Measurements from ENCODE around the gene NR5A2. TPM values are rescaled to one million over a fixed set of nuclear protein-coding genes. Genes with fewer than 3 reads are reported as not detected.

NR5A2 gene
- total RNA-seq, 2 donors from 2014 or later = 45.5 to 65.9 TPM

GRCh38 chr1:200021577-200022238, 5.8 kb upstream of the NR5A2 start:
- intact Hi-C loops (cut with DNase I) = no loop called here
- no peak for TF ChIP-seq CTCF (IDR thresholded peaks at IDR 0.05)
- no peaks in the 10 kb centered on the region for H3K27me3 ChIP-seq
- peaks cover 10% of the 10 kb centered on the region for H3K4me1 ChIP-seq
- no peak overlapping the region for H3K9ac ChIP-seq (ENCODE audit: low read depth in 2 of 2, low read length in 2 of 2)
- DNase-seq = no peak
- H3K4me3 ChIP-seq = no peak overlapping the region
- H3K36me3 ChIP-seq = no peaks in the 10 kb centered on the region
- H3K27ac ChIP-seq = peak overlapping the region; percentile 52
- H3K9me3 ChIP-seq = no peaks in the 10 kb centered on the region

- Histone ChIP-seq H3K36me3 (no peaks in the 10 kb centered on the region), H3K9ac (ENCODE audit: low read depth in 2 of 2, low read length in 2 of 2) (no peak overlapping the region), H3K27ac (no peak overlapping the region), H3K4me1 (peaks cover 10% of the 10 kb centered on the region), H3K9me3 (no peaks in the 10 kb centered on the region), H3K27me3 (no peaks in the 10 kb centered on the region), H3K4me3 (no peak overlapping the region)
- DNase-seq = no peak
- TF ChIP-seq CTCF (IDR thresholded peaks at IDR 0.05) = no peak
- intact Hi-C loops (cut with DNase I) = no loop called here
Measured at GRCh38 chr1:200022239-200022804, 5.2 kb upstream of the NR5A2 start.

DNA sequence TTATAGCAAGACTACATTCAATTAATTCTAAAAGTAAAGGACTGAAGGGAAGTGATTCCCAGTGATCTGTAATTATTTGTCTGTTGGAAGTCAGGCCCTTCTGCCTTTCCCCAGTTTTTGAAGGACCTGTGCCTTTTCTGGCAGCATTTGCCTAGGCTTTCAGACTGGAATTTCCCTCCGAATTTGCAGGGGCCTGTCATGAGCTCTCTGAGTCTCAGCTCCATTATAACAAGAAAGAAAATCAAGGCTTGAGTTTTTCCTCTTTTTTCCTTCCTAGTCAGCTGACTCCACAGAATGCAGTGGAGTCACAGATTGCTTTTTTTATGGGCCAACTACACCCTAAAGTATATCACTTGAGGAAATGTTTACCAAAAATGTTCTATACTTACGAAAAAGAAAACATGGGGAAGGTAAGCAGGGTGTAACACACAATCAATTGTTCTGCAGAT, 1.1 kb downstream of the NR5A2 start:
- DNase-seq = peak; percentile 40
- peak overlapping the region; percentile 71 to 87 for H3K9ac ChIP-seq (ENCODE audit: low read depth in 2 of 2, low read length in 2 of 2)
- intact Hi-C loops (cut with DNase I) = no loop called here
- H3K9me3 ChIP-seq = no peaks in the 10 kb centered on the region
- H3K4me3 ChIP-seq = peak overlapping the region; percentile 48
- no peaks in the 10 kb centered on the region for H3K36me3 ChIP-seq
- no peaks in the 10 kb centered on the region for H3K27me3 ChIP-seq
- H3K27ac ChIP-seq = peak overlapping the region; percentile 87
- no peak for TF ChIP-seq CTCF (IDR thresholded peaks at IDR 0.05)
- no peaks in the 10 kb centered on the region for H3K4me1 ChIP-seq

DNA sequence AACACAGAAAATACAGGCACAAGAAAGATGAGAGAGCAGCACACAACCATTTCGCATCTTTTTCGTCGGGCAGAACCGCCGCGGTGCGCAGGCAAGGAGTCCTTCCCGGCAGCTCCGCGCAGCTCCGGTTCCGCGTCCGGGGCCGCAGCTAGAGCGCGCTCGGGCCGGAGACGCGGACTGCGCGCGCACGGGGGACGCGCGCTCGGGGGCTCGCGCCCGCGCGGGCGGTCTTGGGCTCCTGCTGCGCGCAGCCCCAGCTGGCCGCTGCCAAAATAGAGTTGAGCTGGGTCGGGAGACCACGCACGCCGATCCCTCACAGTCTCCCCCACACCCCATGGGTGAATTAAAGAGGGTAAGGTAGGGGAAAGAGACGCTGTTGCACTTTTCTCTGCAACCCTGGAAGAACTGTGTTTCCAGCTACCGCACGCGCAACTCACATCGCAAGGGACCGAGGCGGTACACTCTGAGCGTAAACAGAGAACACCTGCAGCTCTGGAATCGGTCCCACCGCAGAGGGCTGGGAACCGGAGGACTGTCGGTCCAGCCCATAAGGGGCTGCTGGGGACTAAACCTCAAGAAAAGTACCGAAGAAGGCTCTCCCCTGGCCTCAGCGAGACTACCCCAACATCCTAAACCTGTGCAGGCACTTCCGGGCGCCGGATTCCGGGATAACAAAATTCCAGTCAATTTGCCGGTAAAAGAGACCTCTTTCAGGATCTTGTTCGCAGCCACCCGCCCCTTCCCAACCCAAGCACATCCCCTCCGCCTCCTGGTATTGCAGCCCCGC, 1.7 kb downstream of the NR5A2 start:
- Histone ChIP-seq H3K27me3 (no peaks in the 10 kb centered on the region), H3K27ac (peak overlapping the region; percentile 87), H3K36me3 (no peaks in the 10 kb centered on the region), H3K9me3 (no peaks in the 10 kb centered on the region), H3K4me3 (peak overlapping the region; percentile 48), H3K9ac (ENCODE audit: low read depth in 2 of 2, low read length in 2 of 2) (peak overlapping the region; percentile 71 to 87), H3K4me1 (no peaks in the 10 kb centered on the region)
- DNase-seq = peak; percentile 65
- intact Hi-C loops (cut with DNase I) = no loop called here
- TF ChIP-seq CTCF (IDR thresholded peaks at IDR 0.05) = no peak

DNA sequence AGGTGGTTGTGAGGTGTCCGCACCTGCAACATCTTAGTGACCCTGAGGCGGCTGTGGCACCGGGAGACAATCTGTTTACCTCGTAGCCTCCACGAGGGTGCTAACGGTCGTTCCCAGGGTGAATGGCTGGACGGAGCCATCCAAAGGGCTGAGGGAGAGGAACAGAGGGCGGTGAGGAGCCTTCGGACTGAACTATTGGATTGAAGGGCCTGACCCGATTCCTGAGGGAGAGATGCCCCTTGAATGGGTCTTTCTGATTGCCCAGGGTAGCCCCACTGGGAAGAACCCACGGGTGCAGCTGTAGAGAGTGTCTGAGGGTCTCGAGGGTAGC, 2.3 kb downstream of the NR5A2 start:
- H3K9me3 ChIP-seq = no peaks in the 10 kb centered on the region
- no peaks in the 10 kb centered on the region for H3K4me1 ChIP-seq
- DNase-seq = no peak
- intact Hi-C loops (cut with DNase I) = no loop called here
- H3K9ac ChIP-seq (ENCODE audit: low read depth in 2 of 2, low read length in 2 of 2) = peak overlapping the region; percentile 71 to 87
- no peaks in the 10 kb centered on the region for H3K36me3 ChIP-seq
- H3K4me3 ChIP-seq = peak overlapping the region; percentile 48
- TF ChIP-seq CTCF (IDR thresholded peaks at IDR 0.05) = no peak
- H3K27ac ChIP-seq = peak overlapping the region; percentile 87
- H3K27me3 ChIP-seq = no peaks in the 10 kb centered on the region

Measured in colonic mucosa (tissue), 4 donors.